HEK293 (cell line): Measurements from ENCODE around the gene MARCHF3.

Experiments used
- ZNF175 ChIP-seq: fragments of 450-650 bp; formaldehyde crosslinking; IDR thresholded peaks from 2 replicates; pipeline ENCODE4 v1.5.1; 2016; ENCODE audit warnings: missing biosample characterization, missing genetic modification characterization
- TF ChIP-seq, protein P1 (sequence below): fragments of 450-650 bp; formaldehyde crosslinking; IDR thresholded peaks from 2 replicates; pipeline ENCODE4 v1.5.1; 2016; ENCODE audit warnings: missing biosample characterization, missing genetic modification characterization

DNA sequence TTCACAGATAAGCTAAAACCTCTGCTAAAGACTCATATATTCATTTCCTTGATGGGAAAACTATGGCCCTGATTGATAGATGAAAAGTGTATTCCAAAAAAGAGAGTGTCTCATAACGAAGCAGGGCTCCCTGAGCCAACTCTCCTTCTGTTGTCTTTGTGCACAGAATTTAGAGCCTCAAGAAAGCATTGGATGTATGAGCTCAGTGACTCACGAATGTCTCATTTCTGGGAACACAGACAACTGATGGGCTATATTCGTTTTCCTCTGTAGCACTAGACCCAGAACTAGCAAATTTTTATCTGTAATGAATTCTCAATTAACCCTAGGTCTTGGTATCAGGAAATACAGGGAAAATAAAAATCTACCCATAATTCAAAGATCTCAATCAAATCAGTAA is 165.1 kb downstream of the MARCHF3 start:
- TF ChIP-seq ZNF175 (tag by site-specific recombination), result no peak
- TF ChIP-seq, protein P1, sequence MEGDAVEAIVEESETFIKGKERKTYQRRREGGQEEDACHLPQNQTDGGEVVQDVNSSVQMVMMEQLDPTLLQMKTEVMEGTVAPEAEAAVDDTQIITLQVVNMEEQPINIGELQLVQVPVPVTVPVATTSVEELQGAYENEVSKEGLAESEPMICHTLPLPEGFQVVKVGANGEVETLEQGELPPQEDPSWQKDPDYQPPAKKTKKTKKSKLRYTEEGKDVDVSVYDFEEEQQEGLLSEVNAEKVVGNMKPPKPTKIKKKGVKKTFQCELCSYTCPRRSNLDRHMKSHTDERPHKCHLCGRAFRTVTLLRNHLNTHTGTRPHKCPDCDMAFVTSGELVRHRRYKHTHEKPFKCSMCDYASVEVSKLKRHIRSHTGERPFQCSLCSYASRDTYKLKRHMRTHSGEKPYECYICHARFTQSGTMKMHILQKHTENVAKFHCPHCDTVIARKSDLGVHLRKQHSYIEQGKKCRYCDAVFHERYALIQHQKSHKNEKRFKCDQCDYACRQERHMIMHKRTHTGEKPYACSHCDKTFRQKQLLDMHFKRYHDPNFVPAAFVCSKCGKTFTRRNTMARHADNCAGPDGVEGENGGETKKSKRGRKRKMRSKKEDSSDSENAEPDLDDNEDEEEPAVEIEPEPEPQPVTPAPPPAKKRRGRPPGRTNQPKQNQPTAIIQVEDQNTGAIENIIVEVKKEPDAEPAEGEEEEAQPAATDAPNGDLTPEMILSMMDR (tag by site-specific recombination), result no peak
